Stimulated activated CD4-positive, alpha-beta T cell treated with anti-CD3 and anti-CD28 coated beads, Interleukin-4, amount 100 ng/mL, for 1 hour (primary cell): ENCODE measurements around the gene VIL1.

ENCODE experiments used
- DNase-seq: peaks from one replicate; pipeline ENCODE4 v3.0.0-alpha.2; 2020

VIL1 gene

DNA sequence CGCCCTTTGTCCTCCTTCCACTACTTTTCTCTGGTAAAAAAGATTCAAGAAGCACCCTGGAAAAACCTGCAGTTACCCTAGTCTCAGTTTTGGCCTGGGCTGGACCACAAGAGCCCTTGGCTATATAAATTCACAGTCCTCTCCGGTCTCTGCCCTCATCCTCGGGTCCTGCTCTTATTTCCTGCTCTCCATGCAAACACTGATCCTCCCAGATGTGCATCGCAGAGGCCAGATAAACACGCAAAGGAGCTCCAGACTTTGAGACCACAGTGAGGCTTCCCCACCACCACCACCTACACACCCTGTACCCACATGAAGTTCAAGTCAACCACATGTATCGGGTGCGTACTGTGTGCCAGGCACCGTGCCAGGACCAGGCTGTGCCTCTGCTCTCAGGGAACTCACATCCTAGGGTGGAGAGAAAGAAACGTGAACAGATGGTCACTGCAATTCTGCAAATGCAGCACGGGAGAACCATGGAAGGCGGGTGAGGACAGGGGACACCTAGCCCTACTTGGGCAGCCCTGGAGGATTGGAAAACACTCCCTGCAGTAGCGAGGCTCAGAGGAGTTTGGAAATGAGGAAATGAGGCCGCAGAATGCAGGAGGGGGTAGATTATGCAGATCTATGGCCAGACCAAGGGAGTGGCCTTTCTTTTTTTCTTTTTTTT is 11.8 kb upstream of the VIL1 start:
- peak; percentile 56 for DNase-seq

DNA sequence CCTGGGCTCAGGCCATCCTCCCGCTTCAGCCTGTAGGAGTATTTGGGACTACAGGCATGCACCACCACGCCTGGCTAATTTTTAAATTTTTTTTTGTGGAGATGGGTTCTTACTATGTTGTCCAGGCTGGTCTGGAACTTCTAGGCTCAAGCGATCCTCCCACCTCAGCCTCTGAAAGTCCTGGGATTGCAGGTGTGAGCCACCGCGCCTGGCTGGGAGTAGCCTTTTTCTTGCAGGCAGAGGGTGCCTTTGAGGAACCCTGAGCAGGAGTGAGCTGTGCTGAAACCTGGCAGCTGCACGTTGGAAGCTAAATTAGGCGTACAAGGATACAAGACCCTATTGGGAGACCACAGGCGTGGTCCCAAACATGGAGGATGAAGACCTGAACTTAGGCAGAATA is 11.2 kb upstream of the VIL1 start:
- DNase-seq, result no peak

DNA sequence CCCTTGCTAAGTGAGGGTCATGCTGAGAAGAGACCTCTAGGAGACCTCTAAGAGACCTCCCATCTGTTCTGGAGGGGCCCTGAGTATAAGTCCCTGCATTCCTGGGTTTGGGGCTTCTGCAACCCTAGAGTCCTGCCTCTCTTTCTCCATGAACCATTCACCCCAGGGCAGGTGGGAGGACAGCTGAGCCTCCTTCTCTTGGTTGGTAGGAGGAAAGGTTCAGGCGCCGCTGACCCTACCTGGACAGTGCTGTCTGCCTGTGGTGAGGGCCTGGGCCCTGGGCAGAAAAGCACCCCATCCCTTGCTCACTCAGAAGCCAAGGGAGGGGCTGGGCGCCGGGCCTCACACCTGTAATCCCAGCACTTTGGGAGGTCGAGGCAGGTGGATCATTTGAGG is 604 bp upstream of the VIL1 start:
- DNase-seq, result no peak

DNA sequence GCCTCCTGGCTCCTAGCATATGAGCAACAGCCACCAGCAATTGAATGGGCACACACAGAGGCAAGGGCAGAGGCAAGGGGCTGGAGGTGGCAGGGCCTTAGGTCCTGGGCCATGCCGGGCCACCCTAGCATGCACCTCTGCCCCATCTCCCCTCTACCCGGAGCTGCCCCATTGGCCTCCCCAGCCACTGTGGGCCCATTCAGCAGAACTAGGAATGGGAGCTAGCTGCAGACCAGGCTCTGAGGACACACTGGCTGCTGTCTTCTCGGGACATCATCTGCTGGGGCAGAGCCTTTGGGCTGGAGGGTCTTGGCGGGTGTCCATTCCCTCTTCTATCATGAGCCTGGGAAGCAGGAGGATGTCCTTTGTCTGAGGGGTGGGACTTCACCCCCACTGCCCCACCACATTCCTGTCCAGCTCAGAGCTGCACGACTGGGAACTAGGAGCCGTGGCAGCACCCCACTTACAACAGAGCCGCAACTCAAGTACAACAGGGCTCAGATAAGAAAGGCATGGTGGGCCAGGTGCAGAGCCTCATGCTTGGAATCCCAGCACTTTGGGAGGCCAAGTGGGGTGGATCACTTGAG is 800 bp downstream of the VIL1 start:
- no peak for DNase-seq

DNA sequence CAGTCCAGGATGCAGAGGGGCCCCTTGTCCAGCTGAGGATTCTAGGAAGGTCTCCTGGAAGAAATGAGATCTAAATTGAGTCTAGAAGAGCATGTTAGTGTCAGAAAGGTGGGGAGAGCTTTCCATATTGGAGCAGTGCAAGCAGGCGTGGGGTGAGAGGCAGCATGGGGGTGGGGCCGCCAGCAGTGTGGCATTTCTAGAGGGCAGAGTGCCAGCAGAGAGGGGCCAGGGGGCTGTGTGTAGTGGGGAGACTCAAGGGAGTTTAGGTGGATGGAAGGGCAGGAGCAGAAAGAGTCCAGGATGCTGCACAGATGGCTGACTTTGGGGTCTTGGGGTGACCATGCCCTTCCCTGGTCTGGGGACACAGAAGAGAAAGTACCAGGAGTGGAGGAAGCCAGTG is 2.1 kb downstream of the VIL1 start:
- no peak for DNase-seq

DNA sequence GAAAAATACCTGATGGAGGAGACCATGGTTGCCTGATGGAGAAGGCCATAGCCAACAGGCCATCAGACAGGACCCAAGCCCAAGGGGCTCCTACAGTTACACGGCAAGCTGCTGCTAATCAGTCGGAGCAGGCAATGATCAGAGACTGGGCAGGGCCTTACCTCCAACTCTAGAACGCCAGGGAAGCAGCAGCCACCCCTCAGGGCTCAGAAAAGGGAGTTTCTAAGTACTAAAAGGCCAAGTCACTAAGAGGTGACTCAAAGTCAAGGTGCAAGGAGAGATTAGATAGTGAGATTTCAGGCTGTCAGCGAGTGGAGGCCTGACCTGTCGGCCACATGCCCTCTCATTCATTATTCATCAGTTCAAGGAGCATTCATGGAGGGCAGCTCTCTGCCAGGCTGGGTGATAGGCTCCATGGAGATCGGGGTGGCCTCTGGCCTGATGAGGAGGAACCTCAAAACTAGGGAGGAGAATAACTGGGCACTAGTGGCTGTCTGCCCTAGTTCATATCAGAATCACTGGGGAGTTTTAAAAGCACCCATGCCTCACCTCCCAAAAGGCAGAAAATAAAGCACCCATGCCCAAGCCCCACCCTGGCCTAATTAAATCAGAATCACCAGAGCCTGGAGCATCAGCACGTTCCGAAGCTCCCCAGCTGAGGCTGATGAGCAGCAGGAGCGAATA is 3.6 kb downstream of the VIL1 start:
- no peak for DNase-seq

DNA sequence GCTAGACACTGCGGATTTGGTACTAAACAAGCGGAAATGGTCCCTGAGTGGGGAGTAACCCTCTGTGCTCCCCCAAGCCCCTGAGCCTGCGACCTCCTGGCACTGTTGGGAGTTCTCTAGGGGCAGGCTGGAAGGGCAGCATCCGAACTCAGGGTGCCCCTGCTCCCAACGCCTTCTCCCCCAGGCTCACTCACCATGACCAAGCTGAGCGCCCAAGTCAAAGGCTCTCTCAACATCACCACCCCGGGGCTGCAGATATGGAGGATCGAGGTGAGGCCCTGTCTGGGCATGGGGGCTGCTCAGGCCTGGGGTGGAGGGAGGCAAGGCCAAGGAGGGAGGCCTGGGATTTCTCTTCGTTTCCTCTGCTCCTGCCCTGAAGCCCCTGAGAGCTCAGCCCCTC is 4.7 kb downstream of the VIL1 start:
- no peak for DNase-seq

DNA sequence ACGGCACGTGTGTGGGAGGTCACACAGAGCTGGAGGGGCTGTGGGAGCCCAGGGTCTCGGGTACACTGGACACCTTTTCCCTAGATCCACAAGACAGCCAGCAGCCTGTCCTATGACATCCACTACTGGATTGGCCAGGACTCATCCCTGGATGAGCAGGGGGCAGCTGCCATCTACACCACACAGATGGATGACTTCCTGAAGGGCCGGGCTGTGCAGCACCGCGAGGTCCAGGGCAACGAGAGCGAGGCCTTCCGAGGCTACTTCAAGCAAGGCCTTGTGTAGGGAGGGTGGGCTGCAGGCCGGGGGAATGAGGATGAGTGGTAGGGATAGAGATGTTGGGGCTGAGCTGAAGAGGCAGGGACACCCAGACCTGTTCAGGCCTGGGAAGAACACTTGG is 6.6 kb downstream of the VIL1 start:
- no peak for DNase-seq

DNA sequence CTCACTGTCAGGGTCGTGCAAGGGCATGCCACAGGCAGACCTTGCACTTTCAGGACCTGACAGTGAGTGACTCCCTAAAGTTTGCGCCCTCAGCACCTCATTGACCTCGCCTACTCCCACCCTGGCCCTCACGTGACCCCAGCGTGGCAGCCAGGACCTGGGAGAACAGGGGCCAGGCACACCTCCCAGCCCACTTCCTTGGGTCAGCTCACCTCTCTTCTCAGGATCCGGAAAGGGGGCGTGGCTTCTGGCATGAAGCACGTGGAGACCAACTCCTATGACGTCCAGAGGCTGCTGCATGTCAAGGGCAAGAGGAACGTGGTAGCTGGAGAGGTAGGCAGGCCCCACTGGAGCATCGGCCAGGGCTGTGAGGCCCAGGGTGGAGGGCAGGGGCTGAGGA is 8.8 kb downstream of the VIL1 start:
- DNase-seq, result no peak

DNA sequence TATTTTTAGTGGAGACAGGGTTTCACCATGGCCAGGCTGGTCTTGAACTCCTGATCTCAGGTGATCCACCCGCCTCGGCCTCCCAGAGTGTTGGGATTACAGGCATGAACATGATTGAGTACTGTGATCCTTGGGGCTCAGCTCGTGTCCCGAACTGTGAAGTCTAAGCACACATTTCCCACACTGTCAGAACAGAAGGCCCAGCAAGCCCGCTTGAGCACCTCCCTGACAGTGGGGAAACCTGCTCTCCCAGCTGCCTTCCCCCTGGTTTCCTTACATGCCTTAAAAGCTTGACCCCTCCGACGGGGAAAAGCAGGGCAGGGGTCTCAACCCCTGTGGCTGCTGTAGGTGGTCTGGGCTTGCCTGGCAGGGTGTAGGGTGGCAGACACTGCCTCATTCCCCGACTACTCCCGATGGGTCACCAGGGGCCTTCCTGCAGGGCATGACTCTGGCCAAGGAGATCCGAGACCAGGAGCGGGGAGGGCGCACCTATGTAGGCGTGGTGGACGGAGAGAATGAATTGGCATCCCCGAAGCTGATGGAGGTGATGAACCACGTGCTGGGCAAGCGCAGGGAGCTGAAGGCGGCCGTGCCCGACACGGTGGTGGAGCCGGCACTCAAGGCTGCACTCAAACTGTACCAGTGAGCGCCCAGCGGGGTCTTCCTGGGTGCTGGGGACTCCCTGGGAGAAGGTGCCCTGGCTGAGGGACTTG is 10.1 kb downstream of the VIL1 start:
- no peak for DNase-seq

DNA sequence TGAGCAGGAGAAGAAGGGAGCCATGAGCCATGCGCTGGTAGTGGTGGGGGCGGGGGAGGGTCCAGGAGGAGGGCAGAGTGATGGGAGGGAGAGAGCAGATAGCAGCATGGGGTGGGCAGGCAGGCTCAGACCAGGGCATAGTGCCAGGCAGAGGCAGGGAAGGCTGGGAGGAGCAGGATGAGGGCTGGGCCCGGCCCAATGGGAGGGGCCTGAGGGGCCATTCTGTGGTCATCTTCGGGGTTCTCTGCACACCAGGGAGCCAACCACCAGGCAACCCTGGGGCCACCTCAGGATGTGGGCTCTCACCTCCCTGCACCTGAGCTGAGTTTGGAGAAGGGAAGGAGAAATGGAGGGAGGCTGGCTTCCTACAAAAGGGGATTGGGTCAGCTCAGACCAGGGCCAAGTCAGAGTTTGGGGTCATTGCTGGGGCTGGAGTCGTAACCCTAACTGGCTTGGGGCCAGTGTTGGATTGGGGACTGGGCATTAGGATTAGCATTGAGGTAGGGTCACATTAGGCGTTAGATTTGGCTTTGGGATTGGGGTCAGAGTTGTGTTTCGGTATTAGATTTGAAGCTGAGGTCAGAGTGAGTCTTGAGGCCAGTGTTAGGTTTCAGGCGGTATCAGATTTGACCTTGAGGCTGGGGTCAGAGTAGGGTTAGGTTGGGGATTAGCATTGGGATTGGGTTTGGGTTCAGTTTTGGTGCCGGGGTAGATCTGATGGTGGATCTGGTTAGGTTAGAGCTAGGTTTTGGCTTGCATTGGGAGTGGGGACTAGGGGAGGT is 11.2 kb downstream of the VIL1 start:
- DNase-seq, result no peak

DNA sequence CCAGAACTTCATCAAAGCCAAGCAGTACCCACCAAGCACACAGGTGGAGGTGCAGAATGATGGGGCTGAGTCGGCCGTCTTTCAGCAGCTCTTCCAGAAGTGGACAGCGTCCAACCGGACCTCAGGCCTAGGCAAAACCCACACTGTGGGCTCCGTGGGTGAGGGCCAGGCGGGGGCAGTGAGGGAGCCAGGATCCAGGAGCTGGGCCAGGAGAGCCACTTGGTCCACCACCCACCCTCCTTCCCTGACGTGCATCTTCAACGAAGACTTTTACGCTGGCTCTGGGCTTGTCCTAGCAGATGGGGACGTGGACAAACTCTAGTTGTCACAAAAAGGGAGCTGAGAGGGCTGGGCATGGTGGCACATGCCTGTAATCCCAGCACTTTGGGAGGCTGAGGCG is 11.8 kb downstream of the VIL1 start:
- no peak for DNase-seq

DNA sequence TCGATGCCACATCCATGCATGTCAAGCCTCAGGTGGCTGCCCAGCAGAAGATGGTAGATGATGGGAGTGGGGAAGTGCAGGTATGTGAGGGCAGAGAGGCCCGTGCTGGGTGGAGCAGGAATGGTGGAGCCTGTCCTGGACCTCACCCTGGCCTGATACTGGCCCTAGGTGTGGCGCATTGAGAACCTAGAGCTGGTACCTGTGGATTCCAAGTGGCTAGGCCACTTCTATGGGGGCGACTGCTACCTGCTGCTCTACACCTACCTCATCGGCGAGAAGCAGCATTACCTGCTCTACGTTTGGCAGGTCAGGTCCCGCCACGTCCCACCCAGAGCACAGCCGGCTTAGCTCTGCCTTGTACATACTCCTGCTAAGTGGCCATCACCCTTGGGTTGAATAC is 13.0 kb downstream of the VIL1 start:
- DNase-seq, result no peak

DNA sequence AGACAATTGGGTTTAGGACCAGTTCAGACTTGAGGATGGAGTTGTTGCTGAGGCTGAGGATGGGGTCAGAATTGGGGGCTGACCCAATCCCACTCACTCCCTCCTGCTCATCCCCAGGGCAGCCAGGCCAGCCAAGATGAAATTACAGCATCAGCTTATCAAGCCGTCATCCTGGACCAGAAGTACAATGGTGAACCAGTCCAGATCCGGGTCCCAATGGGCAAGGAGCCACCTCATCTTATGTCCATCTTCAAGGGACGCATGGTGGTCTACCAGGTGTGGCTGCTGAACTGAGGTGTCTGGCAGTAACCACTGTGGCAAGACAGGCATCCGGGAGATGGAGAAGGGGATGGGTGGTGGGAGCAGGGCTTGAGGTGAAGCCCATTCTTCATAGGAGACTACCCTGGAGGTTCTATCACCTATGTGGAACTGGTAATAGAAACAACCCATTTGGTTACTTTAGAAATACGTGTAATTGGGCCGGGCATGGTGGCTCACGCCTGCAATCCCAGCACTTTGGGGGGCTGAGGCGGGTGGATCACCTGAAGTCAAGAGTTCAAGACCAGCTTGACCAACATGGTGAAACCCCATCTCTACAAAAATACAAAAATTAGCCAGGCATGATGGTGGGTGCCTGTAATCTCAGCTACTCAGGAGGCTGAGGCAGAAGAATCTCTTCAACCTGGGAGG is 13.9 kb downstream of the VIL1 start:
- DNase-seq, result no peak

DNA sequence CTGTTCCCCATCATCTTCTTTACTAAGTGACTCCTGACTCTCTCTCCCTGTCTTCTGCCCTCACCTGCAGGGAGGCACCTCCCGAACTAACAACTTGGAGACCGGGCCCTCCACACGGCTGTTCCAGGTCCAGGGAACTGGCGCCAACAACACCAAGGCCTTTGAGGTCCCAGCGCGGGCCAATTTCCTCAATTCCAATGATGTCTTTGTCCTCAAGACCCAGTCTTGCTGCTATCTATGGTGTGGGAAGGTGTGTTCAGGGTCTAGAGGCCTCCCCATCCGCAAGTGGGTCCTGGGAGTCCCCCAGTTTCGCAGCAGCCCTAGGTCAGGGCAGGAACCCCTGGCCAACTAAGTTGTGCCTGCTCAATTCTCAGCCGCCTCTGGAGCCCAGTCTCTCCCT is 15.5 kb downstream of the VIL1 start:
- no peak for DNase-seq

DNA sequence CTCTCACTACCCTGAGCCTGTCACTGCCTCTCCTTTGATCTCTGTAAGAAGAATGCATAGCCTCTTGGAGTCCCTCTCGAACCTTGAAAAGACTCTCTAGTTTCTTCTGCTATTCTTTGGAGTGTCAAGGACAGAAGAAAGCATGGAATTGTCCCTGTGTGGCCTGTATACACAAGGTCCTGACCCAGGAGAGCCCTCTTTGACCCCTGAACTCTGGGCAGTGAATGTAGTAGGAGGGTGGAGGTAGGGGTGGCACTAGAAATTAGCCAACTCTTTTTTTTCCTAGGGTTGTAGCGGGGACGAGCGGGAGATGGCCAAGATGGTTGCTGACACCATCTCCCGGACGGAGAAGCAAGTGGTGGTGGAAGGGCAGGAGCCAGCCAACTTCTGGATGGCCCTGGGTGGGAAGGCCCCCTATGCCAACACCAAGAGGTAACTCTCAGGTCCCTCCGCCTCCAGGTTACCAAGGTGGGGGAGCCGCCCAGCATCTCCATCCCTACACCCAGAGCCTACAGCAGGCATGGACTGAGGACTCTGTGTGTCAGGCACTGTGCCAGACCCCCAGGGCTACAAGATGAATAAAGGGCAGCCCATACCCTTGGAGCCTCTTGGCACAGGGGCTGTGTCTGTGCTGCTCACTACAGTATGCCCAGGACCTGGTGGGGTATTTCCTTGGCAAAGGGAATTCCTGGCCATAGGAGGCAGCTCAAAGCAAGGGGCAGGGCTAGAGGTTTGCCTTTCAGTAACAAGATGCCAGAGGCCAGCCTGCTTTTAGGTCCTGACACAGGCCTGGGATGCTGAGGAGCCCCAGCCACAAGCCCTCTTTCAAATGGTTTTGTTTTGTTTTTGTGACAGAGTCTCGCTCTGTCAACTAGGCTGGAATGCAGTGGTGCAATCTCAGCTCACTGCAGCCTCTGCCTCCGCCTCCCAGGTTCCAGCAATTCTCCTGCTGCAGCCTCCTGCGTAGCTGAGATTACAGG is 16.4 kb downstream of the VIL1 start:
- no peak for DNase-seq

DNA sequence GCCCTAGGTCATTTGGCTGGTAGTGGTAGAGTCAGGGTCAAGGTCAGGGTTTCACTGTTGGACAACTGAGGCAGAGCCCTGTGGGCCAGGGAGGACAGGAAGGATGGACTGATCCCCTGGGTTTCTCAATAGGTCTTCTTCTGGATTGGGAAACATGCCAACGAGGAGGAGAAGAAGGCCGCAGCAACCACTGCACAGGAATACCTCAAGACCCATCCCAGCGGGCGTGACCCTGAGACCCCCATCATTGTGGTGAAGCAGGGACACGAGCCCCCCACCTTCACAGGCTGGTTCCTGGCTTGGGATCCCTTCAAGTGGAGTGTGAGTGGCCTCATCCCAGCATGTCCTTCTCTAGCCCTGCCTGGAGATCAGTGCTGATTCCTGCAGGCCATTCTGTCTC is 18.1 kb downstream of the VIL1 start:
- DNase-seq, result no peak

DNA sequence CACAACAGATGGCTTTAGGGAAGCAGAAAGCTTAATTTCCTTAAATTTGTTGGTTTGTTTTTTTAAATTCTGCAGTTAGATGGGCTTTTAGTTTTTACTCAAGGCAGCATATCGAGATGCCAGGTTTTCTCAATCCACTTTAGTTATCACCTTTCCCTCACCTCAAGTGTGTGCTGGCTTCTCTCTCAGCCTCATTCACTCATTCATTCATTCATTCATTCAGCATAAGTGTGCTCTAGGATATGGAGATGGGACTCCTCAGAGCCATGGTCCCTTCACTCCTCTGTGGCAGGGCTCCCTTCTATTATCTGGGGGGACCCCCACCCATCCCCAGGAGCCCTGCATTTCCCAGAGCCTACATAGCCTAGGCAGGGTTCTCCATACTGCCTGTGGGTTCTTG is 19.0 kb downstream of the VIL1 start:
- no peak for DNase-seq

DNA sequence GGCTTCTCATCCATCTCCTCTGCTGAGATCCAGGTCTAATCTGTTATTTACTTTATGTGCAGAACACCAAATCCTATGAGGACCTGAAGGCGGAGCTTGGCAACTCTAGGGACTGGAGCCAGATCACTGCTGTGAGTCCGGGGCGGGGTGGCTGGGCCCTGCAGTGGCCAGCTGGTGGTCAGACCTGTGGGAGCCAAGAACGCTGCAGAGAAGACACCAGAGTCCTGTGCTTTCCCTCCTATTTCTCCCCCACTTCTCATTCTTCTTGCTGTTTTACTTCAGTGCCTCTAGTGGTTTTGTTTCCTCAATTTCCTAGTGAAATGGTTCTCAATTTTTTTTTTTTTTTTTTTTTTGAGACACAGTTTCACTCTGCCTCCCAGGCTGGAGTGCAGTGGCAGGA is 19.7 kb downstream of the VIL1 start:
- no peak for DNase-seq

DNA sequence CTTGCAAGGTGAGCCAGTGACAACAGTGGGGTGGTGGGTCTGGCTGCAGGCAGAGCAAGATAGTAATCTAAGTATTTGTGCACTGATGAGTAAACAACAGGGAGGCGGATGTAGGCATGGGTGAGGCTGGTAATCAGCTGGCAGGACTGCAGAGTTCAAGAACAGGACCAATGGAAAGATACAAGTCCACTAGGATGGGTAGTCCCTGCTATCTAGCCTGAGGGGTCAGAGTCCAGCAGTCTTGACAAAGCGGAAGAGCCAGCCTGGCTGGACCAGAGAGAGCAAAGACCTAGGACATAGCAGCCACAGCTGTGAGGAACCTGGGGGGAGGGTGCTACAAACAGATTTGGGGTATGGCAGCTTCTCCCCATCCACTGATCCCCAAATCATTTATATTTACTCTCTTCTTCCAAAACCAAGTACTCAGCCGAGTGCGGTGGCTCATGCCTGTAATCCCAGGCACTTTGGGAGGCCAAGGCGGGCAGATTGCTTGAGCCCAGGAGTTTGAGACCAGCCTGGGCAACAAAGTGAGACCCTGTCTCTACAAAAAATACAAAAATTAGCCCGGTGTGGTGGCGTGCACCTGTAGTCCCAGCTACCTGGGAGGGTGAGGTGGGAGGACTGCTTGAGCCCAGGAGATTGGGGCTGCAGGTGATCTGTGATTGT is 25.9 kb downstream of the VIL1 start:
- DNase-seq, result no peak

DNA sequence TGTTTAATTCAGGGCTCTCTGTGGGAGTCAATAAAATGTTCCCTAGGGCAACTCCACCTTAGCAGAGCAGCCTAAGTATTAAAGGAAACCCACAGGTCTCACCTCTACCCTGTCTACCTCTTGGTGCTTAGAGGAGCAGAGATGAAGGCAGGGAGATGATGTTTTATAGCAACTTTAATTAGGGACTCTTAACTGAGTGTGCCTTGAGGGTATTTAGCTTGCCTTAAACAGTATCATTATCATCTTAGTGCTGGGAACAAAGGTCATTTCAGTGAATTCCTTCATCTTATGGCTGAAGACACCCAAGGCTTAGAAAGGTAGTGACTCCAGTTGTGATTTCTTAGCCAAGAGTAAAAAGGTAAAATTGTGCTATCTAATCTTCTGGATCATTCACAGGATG is 26.7 kb downstream of the VIL1 start:
- DNase-seq, result no peak
